ENCODE results near the gene MTG1.
"Not testable (repeated sequence)": the region's sequence is repeated elsewhere in the genome, so short reads cannot be mapped to it uniquely, and the experiment has no call there.

MTG1 gene

DNA sequence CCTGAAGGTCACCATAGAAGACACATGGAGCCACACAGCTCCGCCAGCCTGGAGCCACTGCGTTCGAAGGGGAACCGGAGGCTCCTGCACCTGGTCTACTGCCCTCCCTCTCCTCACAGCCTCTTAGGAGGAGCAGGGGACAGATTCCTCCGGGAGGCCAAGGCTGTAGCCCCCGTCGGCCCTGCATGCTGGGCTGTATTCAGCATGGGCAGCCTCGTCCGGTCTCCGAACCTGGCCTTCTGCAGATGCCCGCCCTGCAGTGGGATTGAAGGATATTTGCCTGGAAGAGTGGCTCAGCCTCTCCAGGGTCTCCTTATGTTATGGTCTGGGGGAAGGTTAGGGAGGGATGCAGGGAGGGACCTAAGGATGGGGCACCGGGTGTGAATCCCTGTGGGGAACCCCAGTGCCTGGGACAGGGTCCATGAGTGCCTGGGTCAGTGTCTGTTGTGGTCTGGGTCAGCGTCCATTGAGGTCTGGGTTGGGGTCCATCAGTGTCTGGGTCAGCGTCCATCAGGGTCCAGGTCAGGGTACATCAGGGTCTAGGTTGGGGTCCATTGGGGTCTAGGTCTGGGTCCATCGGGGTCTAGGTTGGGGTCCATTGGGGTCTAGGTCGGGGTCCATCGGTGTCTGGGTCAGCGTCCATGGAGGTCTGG is 46.8 kb downstream of the MTG1 start:
- DNase-seq (ENCODE audit: extremely low read depth, low read depth): no peak
- TF ChIP-seq, protein P1, sequence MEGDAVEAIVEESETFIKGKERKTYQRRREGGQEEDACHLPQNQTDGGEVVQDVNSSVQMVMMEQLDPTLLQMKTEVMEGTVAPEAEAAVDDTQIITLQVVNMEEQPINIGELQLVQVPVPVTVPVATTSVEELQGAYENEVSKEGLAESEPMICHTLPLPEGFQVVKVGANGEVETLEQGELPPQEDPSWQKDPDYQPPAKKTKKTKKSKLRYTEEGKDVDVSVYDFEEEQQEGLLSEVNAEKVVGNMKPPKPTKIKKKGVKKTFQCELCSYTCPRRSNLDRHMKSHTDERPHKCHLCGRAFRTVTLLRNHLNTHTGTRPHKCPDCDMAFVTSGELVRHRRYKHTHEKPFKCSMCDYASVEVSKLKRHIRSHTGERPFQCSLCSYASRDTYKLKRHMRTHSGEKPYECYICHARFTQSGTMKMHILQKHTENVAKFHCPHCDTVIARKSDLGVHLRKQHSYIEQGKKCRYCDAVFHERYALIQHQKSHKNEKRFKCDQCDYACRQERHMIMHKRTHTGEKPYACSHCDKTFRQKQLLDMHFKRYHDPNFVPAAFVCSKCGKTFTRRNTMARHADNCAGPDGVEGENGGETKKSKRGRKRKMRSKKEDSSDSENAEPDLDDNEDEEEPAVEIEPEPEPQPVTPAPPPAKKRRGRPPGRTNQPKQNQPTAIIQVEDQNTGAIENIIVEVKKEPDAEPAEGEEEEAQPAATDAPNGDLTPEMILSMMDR (IDR thresholded peaks at IDR 0.05; ENCODE audit: low read depth, low read length): no peak

DNA sequence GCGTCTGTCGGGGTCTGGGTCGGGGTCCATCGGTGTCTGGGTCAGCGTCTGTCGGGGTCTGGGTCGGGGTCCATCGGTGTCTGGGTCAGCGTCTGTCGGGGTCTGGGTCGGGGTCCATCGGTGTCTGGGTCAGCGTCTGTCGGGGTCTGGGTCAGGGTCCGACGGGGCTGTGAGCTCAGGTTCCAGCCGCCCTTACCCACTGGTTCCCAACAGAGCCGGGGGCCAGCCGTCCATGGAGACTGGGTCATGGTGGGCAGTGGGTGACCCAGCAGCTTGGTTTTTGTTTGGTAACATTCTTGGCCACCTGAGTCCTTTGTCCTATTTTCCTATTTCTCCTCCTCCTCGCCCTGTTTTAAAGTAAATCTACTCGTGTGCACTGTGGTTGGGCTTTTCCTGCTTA is 47.4 kb downstream of the MTG1 start:
- not testable (repeated sequence) for DNase-seq (ENCODE audit: extremely low read depth, low read depth)

DNA sequence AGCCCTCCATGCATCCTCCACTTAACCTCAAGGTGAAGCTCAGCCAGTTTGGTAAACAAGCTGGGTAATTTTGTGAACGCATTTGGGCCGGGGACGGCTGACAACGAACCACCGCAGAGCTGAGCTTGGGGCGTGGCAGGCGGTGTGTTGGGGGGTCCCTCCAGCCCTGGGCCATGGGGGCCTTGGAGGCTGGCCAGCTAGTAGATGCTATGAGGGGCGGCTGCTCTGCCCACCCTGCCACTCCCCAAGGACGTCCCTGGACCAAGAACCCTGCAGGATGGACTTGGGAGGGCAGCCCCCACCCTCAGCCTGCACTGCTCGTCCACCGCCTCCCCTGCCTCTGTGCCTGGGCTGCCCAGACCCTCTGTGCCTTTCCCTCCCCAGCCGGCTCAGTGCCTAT is 47.8 kb downstream of the MTG1 start:
- no peak for DNase-seq (ENCODE audit: extremely low read depth, low read depth)
- TF ChIP-seq, protein P1 (IDR thresholded peaks at IDR 0.05; ENCODE audit: low read depth, low read length): no peak

- TF ChIP-seq, protein P1 (IDR thresholded peaks at IDR 0.05; ENCODE audit: low read depth, low read length): no peak
- DNase-seq (ENCODE audit: extremely low read depth, low read depth): no peak
Measured at GRCh38 chr10:133442191-133442966, 48.4 kb downstream of the MTG1 start.

DNA sequence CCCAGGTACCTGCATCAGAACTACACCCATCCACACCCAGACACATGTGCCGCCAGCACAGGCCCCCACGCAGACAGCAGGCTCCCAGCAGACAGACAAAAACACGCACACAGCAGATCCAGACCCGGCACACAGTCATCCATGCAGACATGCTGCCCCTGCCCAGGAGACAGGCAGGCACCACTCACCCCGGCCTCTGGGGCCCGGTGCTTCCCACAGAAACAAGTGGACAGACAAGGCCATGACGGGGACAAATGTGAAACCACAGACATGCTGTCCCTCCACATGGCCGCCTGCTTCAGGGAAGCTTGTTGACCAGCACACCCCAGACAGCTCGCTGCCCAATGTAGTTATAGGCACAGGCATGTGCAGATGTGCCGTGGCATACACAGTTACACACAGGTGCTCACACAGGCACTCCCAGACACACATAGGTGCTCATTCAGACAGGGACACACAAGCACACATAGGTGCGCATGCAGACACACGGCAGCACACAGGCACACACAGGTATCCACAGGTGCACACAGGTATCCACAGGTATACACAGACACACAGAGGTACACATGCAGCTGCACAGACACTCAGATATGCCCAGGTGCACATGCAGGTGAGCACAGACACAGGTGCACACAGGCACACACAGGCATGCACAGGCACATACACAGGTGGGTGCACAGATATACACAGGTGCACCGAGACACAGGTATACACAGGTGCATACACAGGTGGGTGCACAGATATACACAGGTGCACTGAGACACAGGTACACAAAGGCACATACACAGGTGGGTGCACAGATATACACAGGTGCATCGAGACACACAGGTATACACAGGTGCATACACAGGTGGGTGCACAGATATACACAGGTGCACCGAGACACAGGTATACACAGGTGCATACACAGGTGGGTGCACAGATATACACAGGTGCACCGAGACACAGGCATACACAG is 49.3 kb downstream of the MTG1 start:
- TF ChIP-seq, protein P1 (IDR thresholded peaks at IDR 0.05; ENCODE audit: low read depth, low read length): no peak
- DNase-seq (ENCODE audit: extremely low read depth, low read depth): no peak

DNA sequence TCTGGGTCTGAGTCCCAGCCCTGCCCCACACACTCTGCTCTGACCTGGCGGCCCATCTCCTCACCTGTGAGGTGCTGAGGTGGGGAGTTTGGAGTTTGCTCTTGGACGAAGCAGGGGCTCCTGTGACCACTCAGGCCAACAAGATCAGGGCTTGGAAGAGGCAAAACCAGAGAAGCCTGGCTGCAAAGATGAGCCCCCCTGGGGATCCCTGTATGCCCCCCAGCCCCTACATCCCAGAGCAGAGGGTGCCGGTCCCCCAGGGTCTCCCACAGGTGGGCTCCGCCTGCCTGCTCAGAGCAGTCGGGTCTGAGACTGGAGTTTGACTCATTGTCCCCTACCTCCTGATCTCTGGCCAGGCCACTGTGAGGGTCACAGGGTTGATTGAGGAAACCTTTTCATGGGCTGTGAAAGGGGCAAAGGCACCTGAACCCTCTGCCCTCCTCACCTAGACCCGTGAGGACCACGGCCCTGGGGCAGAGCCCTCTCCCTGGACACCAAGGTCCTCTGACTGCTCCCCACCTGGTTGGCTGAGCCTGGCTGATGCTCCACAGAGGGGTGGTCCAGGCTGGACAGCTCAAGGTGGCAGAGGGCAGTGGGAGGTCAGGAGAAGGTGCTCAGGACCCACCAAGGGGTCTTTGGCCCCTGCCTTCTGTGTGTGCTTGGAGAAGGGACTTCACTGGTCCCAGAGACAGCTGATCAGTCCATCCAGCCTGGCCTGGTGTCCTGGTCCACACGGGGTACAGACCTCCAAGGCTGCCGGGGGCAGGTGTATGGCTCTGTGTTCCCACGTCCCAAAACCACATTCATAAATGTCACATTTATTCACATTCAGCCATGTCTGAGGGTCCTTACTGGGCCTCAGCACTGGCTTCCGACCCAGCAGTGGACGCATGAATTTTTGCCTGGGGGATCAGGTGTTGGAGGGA is 50.6 kb downstream of the MTG1 start:
- DNase-seq (ENCODE audit: extremely low read depth, low read depth): no peak
- TF ChIP-seq, protein P1 (IDR thresholded peaks at IDR 0.05; ENCODE audit: low read depth, low read length): no peak

DNA sequence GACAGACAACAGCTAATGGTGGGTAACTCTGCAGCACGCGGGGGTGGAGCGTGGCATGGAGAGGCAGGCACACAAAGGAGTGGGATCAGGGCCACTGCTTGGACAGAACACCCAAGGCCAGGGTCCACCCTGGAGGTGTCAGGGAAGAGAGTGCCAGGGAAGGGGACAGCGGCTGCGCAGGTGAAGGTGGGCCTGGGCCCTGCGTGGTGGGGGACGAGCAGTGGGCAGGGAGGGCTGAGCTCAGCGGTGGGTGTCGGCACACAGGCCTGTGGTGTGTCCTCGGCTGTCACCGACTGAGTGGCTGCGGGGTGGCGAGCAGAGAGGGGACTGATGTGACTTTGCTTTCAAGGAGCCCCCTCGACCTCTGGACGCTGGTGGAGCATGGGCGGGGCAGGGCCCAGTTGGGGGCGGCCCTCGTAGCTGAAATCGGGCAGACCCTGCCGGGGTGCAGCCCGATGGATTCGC is 51.3 kb downstream of the MTG1 start:
- TF ChIP-seq, protein P1 (IDR thresholded peaks at IDR 0.05; ENCODE audit: low read depth, low read length): no peak
- DNase-seq (ENCODE audit: extremely low read depth, low read depth): no peak

All from AG09319 (cell line).